Pancreas (tissue), 10 donors: ENCODE measurements around the gene RABAC1. TPM values are rescaled to one million over a fixed set of nuclear protein-coding genes. Genes with fewer than 3 reads are reported as not detected.

Source experiments
- ATAC-seq, 4 donors: fragments of 200-7000 bp; cut with Tn5 transposase; one replicate each; pipeline versions ENCODE4 v1.8.0 to v1.9.1; 2020; ENCODE audit warnings: mild to moderate bottlenecking in 4 of 4, moderate library complexity in 4 of 4
- DNase-seq, 6 donors: peaks; one replicate each; pipeline ENCODE4 v3.0.0-alpha.2; 2020
- FAIRE-seq: peaks from 2 replicates; lab custom pipeline; 2012; peaks lifted over from hg19 to GRCh38; lab: Jason Lieb, UNC
- H3K27ac ChIP-seq, 4 donors: fragments of 200-600 bp; sonication (generic); 1 replicate in 3 of 4; 2 replicates in 1 of 4; pipeline versions ENCODE4 v1.5.0 to v1.8.0; 2020
- H3K27me3 ChIP-seq, 4 donors: fragments of 200-600 bp; one replicate each; pipeline ENCODE4 v1.8.0; 2021
- H3K36me3 ChIP-seq, 3 donors: fragments of 200-600 bp; sonication (generic) in 1 of 3; one replicate each; pipeline versions ENCODE4 v1.5.0 to v1.8.0; 2020 to 2021
- H3K4me1 ChIP-seq, 3 donors: fragments of 200-600 bp; one replicate each; pipeline ENCODE4 v1.8.0; 2021
- H3K4me3 ChIP-seq, 4 donors: fragments of 200-600 bp; sonication (generic) in 2 of 4; one replicate each; pipeline versions ENCODE4 v1.5.0 to v1.8.0; 2020 to 2021
- H3K9me3 ChIP-seq, 4 donors: fragments of 200-600 bp; one replicate each; pipeline ENCODE4 v1.8.0; 2021
- WGBS, 2 donors: extraction: QIAGEN DNeasy Blood & Tissue Kit; methylation state at CpG; one replicate each; pipeline ENCODE4 v1.1.7; 2013; 5-methylcytosine and 5-hydroxymethylcytosine counted together
- intact Hi-C, 3 donors: fragments of 100-400 bp; cut with DNase I; formaldehyde crosslinking; loops; one replicate each; pipeline versions ENCODE4 v1.11.1 to v1.14.2; 2022
- polyA plus RNA-seq, 2 donors: library from polyadenylated mRNA; stranded (reverse); fragments of 200-250 nt; gene quantifications; one replicate each; pipeline ENCODE4 v1.2.3, GENCODE V29; 2013
- total RNA-seq, 6 donors: library from RNA; stranded (reverse); fragmentation: NEBNext Ultra II Directional in 4 of 6; extraction: Animal tissue kit (Norgen Biotek cat#: 25700) in 4 of 6; gene quantifications; one replicate each; pipeline versions ENCODE4 v1.2.1 to v1.2.4, GENCODE V29; 2021 to 2023
- TF ChIP-seq, protein P1 (sequence below), 4 donors: fragments of 200-600 bp; sonication (generic) in 3 of 4; IDR thresholded peaks; one replicate each; pipeline versions ENCODE4 v1.5.0 to v1.8.0; 2021; ENCODE audit warnings: antibody characterized with exemption in 4 of 4
- donor health status: healthy with polysubstance abuse.
- donor health status: DM: no; HTN: no; CAD: no; lungs with moderate emphysema.
- donor health status: DM: no; HTN: no; CAD: no.
- donor health status: control.
- donor health status: control.
- donor health status: Bipolar disorder and iron deficiency.
- donor health status: DM: yes; HTN: yes; CAD: no.
- donor health status: DM: no; HTN: no; CAD: no.
- donor health status: DM: no; HTN: no; CAD: no.
- donor health status: DM: yes; HTN: yes; CAD: no.

The RABAC1 gene
- total and polyA plus RNA-seq, 8 donors, result 49.8 to 134 (median 74.0) TPM

DNA sequence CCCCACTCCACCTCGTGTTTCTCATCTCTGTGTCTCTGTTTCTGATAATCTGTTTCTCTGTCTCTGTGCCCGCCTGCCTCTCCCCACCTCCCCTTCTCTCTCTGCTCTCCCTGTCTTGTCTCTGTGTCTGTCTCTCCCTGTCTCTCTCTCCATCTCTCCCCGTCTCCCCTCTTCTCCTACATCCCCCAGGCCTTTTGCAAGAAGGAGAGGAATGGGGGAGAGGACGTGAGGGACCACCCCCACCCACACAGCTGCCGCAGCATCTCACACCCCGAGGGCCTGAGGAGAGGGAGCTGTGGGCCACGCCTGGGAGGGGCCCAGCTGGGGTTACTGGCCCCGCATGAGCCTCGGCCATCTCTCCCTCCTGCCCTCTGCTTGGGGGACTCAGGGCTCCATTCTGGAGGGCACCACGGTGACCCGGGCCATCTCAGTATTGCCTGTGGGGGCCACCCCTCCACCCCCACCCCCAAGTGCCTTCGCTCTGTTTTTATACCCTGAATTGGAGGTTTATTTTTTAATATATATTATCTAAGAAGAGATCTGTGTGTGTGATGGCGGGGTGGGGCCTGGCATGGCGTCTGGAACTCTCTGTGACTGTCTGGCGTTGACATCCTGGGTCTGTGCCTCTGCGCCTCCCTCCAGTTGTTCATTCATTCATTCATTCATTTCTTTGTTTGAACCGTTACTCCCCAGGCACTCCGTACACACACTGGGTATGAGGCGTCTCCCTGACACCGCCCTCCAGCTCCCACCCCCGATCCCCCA lies 52.0 kb downstream of the RABAC1 start:
- FAIRE-seq (no peak), DNase-seq (no peak), ATAC-seq (no peak)
- H3K36me3 ChIP-seq, result peaks cover 0 to 20% (median 14%) of the 10 kb centered on the region in 3 donors
- H3K27ac ChIP-seq, result no peak overlapping the region
- H3K9me3 ChIP-seq, result no peaks in the 10 kb centered on the region
- H3K4me1 ChIP-seq, result peaks cover 5 to 7% (median 6%) of the 10 kb centered on the region in 3 donors
- intact Hi-C loops, result no loop called here
- WGBS, 2 donors, result 85 to 87% methylated on average over 21 of the region's 21 CpGs
- H3K27me3 ChIP-seq, result no peaks in the 10 kb centered on the region
- no peak overlapping the region for H3K4me3 ChIP-seq
- TF ChIP-seq, protein P1, sequence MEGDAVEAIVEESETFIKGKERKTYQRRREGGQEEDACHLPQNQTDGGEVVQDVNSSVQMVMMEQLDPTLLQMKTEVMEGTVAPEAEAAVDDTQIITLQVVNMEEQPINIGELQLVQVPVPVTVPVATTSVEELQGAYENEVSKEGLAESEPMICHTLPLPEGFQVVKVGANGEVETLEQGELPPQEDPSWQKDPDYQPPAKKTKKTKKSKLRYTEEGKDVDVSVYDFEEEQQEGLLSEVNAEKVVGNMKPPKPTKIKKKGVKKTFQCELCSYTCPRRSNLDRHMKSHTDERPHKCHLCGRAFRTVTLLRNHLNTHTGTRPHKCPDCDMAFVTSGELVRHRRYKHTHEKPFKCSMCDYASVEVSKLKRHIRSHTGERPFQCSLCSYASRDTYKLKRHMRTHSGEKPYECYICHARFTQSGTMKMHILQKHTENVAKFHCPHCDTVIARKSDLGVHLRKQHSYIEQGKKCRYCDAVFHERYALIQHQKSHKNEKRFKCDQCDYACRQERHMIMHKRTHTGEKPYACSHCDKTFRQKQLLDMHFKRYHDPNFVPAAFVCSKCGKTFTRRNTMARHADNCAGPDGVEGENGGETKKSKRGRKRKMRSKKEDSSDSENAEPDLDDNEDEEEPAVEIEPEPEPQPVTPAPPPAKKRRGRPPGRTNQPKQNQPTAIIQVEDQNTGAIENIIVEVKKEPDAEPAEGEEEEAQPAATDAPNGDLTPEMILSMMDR (IDR thresholded peaks at IDR 0.05), result no peak

Other genes with a start within 250 kb of the RABAC1 start
- 1 to 10 TPM; 3.6 to 9.0 (median 8.0) TPM for gene CEACAM6, start 203.8 kb downstream of the RABAC1 start, total RNA-seq
- 1 to 10 TPM in 1 of 2 donors, under 1 TPM in 1; 0.68 to 1.7 TPM for gene CEACAM6, start 203.8 kb downstream of the RABAC1 start, polyA plus RNA-seq
- under 1 TPM in 2 of 6 donors, not detected in 4; 0.41 to 0.61 TPM for gene CEACAM3, start 162.7 kb downstream of the RABAC1 start, total RNA-seq
- gene CEACAM3, start 162.7 kb downstream of the RABAC1 start, polyA plus RNA-seq, result not detected
- gene LYPD4, start 114.6 kb downstream of the RABAC1 start, total RNA-seq, result not detected
- gene LYPD4, start 114.6 kb downstream of the RABAC1 start, polyA plus RNA-seq, result not detected
- not detected for gene DMRTC2, start 114.3 kb downstream of the RABAC1 start, total RNA-seq
- not detected for gene DMRTC2, start 114.3 kb downstream of the RABAC1 start, polyA plus RNA-seq
- gene RPS19, start 99.1 kb downstream of the RABAC1 start, total RNA-seq, result 1,000 to 10,000 TPM in 5 of 6 donors, 100 to 1,000 TPM in 1; 939 to 1,697 (median 1,289) TPM
- gene RPS19, start 99.1 kb downstream of the RABAC1 start, polyA plus RNA-seq, result 1,000 to 10,000 TPM; 1,099 to 2,267 TPM
- under 1 TPM in 5 of 6 donors, not detected in 1; 0.16 to 1.00 (median 0.31) TPM for gene CD79A, start 82.0 kb downstream of the RABAC1 start, total RNA-seq
- under 1 TPM; 0.11 to 0.23 TPM for gene CD79A, start 82.0 kb downstream of the RABAC1 start, polyA plus RNA-seq
- 10 to 100 TPM; 26.3 to 65.6 (median 37.0) TPM for gene ARHGEF1, start 76.1 kb downstream of the RABAC1 start, total RNA-seq
- 100 to 1,000 TPM; 139 to 179 TPM for gene ARHGEF1, start 76.1 kb downstream of the RABAC1 start, polyA plus RNA-seq
- gene ERFL, start 30.9 kb downstream of the RABAC1 start, total RNA-seq, result under 1 TPM in 5 of 6 donors, not detected in 1; 0.06 to 0.37 (median 0.14) TPM
- under 1 TPM; 0.33 to 0.34 TPM for gene ERFL, start 30.9 kb downstream of the RABAC1 start, polyA plus RNA-seq
- under 1 TPM; 0.09 to 0.44 (median 0.32) TPM for gene ATP1A3, start 34.9 kb upstream of the RABAC1 start, total RNA-seq
- 1 to 10 TPM in 1 of 2 donors, under 1 TPM in 1; 0.30 to 1.2 TPM for gene ATP1A3, start 34.9 kb upstream of the RABAC1 start, polyA plus RNA-seq
- gene GRIK5, start 110.9 kb upstream of the RABAC1 start, total RNA-seq, result 1 to 10 TPM; 1.9 to 3.6 (median 3.1) TPM
- gene GRIK5, start 110.9 kb upstream of the RABAC1 start, polyA plus RNA-seq, result 10 to 100 TPM in 1 of 2 donors, 1 to 10 TPM in 1; 4.8 to 10.5 TPM
- 1 to 10 TPM; 3.9 to 8.5 (median 5.8) TPM for gene ZNF574, start 116.8 kb upstream of the RABAC1 start, total RNA-seq
- 1 to 10 TPM; 4.9 to 6.2 TPM for gene ZNF574, start 116.8 kb upstream of the RABAC1 start, polyA plus RNA-seq
- gene POU2F2, start 173.1 kb upstream of the RABAC1 start, total RNA-seq, result 1 to 10 TPM in 3 of 6 donors, under 1 TPM in 3; 0.56 to 5.6 (median 1.00) TPM
- 1 to 10 TPM; 1.7 to 1.9 TPM for gene POU2F2, start 173.1 kb upstream of the RABAC1 start, polyA plus RNA-seq